ENCODE data around the gene SELENOK.

Gene SELENOK

GRCh38 chr3:53881691-53882593, 9.7 kb downstream of the SELENOK start, which contains the start of gene ACTR8:
Gene ACTR8, minus strand, starts transcription at chr3:53882152. Its CDS starts 51 bp downstream, at chr3:53882101.
- FAIRE-seq: no peak

GRCh38 chr3:53880396-53881345, 11.0 kb downstream of the SELENOK start:
- no peak for FAIRE-seq

- no peak for FAIRE-seq
Measured at GRCh38 chr3:53865732-53866499, 25.7 kb downstream of the SELENOK start.

GRCh38 chr3:53863145-53863544, 28.5 kb downstream of the SELENOK start:
- no peak for FAIRE-seq

GRCh38 chr3:53862241-53862640, 29.4 kb downstream of the SELENOK start:
- no peak for FAIRE-seq

GRCh38 chr3:53860196-53860595, 31.5 kb downstream of the SELENOK start:
- FAIRE-seq: no peak

- FAIRE-seq: no peak
Measured at GRCh38 chr3:53859178-53859577, 32.5 kb downstream of the SELENOK start.

- FAIRE-seq: no peak
Measured at GRCh38 chr3:53858096-53858741, 33.4 kb downstream of the SELENOK start.

GRCh38 chr3:53856964-53857363, 34.7 kb downstream of the SELENOK start:
- no peak for FAIRE-seq

GRCh38 chr3:53850895-53851294, 40.8 kb downstream of the SELENOK start:
- FAIRE-seq: no peak

- no peak for FAIRE-seq
Measured at GRCh38 chr3:53849916-53850315, 41.7 kb downstream of the SELENOK start.

GRCh38 chr3:53846851-53847155, 44.9 kb downstream of the SELENOK start:
- FAIRE-seq: no peak

GRCh38 chr3:53846134-53846850, 45.4 kb downstream of the SELENOK start, which contains the start of the genes CHDH and IL17RB:
Gene CHDH, minus strand, starts transcription at chr3:53846419. Its CDS starts 22,411 bp downstream, at chr3:53824008.
Gene IL17RB, plus strand, starts transcription at chr3:53846568. Its CDS starts 21 bp downstream, at chr3:53846589.
- no peak for FAIRE-seq

GRCh38 chr3:53845881-53846133, 45.9 kb downstream of the SELENOK start:
- FAIRE-seq: no peak

- FAIRE-seq: no peak
Measured at GRCh38 chr3:53845103-53845880, 46.4 kb downstream of the SELENOK start.

GRCh38 chr3:53844262-53845102, 47.2 kb downstream of the SELENOK start:
- no peak for FAIRE-seq

GRCh38 chr3:53843195-53844177, 48.2 kb downstream of the SELENOK start:
- FAIRE-seq: no peak

GRCh38 chr3:53842436-53843194, 49.0 kb downstream of the SELENOK start:
- no peak for FAIRE-seq
